GM18907 (cell line): ENCODE results near the gene HS6ST3.

ENCODE experiments used
- ATAC-seq: cut with Tn5 transposase; IDR thresholded peaks from one replicate; pipeline ENCODE4 v1.9.1; 2021; ENCODE audit warnings: mild to moderate bottlenecking, moderate library complexity; ENCODE audit not compliant: unreplicated experiment

HS6ST3 gene

DNA sequence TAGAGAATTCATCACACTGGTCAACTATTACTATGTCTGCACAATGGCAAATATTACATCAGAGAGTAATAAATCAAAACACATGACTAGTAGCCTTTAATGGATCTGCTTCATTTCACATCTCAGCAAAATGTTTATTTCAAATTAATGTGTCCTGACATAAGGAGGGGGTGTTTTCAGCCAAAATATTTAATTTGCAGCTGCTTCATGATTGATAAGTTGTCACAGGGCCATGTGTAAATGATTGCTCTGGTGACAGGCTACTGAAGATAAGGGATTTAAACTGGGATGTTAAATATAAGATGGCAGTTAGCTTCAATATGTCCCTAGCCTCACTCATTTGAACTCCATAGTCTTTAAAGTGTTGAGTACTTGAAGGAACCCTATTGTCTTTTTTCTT, 601.1 kb downstream of the HS6ST3 start:
- no peak for ATAC-seq

DNA sequence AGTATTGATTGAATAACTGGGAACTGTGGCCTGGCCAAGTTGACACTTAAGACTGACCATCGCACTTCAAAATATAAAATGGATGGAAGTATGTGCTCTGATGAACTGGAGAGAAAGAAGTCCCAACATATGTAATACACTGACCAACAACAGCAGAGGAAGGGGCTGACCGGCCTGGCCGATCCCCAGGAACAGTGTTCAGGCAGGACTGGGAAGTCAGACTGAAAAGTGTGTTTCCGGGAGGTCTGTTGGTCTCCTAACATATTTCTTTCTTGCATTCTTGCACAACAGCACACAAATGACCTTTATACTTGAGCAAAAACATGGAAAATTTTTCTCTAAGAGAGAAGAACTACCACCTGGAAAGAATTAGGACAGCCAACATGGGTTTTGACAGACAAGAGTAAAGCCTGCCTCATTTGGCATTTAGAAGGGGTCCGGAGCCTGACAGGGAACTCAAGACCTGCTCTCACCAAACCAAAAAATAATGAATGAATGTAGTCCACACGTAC, 606.5 kb downstream of the HS6ST3 start:
- no peak for ATAC-seq

DNA sequence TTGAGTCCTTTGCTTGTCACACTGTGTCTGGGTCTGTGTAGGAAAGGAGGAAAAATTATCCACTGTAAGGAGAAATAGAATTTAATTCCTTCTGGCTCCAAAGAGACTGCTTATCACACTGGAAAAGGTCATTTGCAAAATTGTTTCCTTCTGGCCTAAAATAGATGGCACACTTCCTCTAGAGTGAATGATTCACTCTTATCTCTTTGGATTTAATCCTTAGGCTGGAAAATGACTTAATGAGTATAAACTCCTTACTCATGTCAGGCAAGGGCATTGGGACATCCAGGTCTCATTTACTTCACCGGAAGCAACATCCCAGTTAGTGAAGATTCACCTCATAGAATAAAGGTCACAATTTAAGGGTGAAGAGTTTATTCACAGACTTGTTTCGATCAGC, 610.8 kb downstream of the HS6ST3 start:
- ATAC-seq = no peak

DNA sequence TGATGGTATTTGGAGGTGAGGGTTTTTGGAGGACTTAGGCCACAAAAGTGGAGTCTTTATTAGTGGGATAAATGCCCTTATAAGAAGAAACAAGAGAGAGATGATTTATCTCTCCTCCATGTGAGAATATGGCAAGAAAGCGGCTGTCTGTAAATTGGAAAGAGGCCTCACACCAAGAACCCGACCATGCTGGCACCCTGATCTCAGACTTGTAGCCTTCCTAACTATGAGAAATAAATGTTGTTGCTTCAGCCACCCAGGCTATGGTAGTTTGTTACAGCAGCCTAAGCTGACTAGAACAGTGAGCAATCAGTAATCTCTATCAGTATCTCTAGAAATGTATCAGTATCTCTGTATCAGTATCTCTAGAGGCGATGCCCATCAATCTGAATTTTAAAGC, 617.2 kb downstream of the HS6ST3 start:
- no peak for ATAC-seq

DNA sequence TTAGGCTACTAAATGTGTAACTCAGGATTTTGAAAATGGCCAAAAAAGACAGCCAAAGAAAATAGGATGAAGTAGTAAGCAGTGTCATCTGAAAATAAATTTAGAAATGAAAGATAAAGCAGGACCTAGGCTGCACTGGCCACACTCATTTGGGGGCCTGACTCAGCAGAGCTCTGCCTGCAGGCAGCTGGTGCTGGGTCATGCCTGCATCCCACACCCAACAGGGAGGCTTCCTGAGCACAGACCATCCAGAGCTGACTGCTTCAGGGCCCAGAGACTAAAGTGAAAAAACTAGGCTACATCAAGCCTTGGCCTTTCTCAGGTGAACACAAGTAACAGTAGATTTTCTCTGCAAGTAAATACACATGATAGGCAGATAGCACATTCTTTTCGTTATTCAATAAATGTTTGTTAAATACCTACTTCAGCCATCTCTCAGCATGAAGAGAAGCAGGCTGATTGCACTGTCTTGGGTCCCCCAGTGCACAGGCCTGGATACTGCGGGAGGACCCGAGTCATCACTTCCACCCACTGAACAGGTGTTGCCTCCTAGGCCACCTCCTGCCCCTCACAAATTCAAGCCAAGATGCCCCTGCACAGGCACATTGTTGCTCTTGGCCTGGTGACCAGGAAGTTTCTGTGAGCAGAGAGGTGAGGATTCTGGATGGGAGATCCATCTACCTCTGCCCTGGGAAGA, 620.4 kb downstream of the HS6ST3 start:
- ATAC-seq = no peak

DNA sequence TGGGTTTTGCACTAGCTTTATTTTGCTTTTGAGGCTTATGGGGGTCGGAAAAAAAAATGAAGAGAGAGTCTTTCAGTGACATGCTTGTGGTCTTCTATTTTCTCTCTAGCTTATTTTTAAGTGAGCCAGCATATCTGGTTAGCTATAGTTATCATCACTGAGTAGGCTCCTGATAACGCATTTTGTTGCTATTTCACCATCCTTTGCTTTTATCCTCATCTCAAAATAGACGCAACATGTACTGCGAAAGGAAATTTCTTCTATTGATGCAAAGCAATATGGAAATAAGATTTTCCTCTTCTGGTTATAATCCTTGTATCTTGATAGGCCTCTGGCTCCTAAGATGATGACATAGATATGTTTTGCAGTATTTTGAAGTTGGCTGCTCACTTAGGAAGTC, 630.5 kb downstream of the HS6ST3 start:
- no peak for ATAC-seq

DNA sequence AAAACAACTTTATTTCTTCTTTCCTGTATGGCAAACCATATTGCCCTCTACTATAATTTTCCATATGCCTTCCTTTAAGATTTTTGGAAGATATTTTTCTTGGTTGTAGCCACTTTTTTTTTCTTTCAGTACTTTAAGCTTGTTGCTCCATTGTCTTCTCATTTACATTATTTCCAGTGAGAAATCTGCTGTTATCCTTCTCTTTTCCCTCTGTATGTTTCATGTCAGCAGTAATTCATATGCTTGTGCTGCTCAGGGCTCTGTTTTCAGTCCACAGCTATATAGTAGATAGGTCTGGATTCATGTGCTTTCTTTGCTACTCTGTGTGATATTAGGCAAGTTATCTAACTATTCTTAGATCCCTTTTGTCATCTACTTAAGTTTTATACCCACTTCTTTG, 636.7 kb downstream of the HS6ST3 start:
- no peak for ATAC-seq

DNA sequence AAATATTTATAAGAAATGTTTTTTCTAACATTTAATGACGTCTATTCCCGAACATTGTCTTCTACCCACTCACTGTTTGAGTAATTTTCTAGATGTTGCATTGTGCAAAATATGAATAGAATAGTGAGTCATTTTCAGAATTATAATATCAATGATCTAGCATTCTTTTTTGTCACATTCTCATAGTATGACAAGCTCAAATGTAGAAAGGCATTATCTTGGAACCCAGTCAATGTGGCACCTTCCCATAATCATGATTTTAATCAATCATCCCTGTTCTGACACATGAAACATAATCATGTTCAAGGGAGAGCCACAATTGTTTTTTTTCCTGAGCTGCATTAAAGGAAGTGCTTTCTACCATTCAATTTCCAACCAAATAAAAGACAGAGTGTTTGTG, 638.6 kb downstream of the HS6ST3 start:
- ATAC-seq = no peak

DNA sequence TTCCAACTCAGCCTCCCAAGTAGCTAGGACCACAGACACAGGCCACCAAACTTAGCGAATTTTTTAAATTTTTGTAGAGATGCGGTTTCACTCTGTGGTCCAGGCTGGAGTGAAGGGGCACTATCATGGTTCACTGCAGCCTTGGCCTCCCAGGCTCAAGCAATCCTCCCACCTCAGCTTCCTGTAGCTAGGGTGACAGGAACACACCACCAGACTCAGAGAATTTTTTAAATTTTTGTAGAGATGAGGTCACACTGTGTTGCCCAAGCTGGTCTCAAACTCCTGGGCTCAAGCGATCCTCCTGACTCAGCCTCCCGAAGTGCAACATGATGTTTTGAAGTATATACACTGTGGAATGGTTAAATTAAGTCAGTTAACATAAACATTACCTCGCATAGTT, 640.8 kb downstream of the HS6ST3 start:
- ATAC-seq = no peak

DNA sequence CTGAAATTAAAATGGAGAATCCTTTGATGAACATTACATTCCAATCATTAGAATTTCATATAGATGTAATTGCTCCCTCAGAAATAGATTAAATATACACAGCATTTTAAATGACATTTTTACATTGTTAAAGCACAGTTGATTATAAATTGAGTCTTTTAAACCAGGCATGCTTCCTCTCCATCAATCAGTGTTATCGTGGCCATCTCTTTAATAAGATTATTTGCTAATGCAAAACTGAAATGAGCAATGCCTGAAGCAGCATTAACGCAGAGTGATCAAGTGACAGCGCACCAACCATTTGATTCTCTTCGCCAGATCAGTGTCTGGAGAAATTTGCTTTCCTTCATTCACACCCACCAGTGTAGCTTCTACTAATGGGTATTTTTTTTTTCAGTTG, 644.6 kb downstream of the HS6ST3 start:
- no peak for ATAC-seq

DNA sequence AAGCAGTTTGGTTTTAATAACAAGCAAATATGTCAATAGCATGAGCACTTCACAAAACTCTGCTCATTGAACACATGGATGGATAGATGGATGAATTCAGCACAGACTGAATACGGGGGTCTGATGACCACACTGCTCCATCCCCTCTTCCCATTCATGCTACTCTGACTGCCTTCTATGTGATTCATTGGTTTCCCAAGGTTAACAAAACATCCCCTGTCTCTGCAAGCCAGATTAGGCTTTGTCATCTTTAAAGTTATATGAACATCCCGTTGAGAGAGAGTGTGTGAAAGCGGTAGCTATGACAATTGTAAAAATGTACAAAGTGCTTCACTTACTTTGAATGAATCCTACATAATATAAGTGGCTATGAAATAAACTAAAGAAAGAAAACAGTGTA, 651.9 kb downstream of the HS6ST3 start:
- no peak for ATAC-seq

DNA sequence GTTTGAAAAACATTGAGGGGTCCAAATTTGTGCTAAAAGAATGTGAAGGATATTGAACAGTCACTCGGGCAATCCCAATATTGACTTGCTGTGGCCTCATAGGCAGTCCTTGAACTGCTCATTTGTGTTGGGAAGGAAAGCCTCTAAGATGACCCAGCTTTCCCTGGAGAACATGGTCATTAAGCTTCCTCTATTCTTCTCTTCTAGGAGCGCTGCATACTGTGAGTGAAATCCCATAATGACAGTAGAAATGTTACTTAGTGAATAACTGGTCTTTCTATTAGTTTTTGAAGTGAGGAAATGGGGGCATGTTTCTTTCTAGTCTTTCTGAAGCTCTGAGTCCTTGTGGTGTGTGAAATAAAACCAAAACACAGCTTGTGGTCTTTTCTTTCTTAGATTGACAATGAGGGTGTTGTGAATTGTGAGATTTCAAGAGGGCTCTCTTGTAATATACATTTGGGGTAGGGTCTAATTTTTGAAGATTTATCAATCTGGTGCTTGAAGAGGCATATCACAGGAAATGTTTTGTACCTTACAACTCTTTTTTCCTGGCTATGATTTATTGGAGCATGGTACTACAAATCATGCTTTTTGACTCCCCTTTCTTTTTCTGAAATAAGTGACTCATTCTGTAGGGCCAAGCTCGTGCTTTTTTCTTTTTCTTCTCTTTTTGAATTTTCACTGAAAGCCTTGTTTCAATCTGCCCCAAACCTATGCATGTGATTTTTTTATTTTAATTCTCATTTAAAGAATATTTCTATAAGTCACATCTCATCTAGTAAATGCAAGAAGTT, 653.6 kb downstream of the HS6ST3 start:
- ATAC-seq = no peak

DNA sequence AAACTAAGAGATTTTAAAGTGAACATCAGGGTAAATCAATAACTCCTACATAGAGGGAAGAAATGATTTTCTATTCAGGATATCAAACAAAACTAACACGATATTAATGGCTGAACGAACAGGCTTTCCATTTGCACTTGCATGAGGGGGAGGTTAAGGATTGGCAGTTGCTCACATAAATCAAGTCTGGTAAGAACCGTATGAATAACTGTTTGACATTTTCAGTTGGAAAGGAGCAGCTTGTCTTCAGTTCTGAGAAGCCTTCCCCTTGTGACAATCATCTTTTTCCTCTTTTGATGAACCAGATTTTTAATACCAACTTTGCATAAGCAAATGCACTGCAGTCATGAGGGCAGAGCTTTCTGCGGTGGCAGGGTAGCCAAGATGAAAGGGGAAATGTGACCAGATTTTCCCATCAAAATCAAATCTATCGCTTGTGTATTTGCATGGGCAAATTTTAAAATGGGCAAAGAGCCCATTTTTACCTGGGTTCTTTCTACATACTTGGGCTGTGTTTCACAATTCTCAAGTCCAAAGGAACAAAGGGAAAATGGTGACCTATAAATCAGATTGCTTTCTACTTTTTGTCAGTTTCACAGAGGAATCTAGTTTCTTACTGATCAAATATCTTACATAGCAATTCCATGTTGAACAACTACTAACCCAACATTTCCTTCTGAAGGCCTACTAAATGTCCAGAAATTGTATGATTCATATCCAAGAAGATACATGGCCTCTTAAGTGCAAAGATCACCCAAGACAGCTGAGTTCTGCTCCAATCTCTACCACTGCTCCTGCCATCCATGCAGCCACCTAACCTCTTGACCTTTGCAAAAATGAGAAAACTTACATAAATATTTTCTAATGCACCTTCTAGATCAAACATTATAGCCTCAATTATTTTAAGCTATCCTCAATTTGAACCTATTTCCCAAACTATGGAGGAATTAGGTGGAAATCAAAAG, 654.7 kb downstream of the HS6ST3 start:
- ATAC-seq = no peak

DNA sequence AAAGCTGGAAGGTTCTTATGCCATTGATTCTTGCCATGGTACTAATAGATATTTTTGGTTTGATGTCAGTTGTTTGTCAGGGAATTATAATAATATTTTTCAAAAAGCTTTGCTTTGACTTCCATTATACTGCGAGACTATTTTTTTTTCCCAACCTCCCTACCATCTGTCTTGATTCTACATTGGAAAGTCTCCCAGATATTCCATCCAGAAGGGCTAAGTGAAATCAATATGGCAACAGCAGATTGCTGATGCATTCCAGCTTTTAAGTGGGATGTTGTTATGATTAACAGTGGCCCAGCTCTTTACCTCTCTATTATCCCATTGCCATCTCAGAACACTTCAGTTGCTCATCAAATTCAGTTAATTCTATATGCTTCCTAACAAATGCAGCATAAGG, 657.0 kb downstream of the HS6ST3 start:
- ATAC-seq = no peak

DNA sequence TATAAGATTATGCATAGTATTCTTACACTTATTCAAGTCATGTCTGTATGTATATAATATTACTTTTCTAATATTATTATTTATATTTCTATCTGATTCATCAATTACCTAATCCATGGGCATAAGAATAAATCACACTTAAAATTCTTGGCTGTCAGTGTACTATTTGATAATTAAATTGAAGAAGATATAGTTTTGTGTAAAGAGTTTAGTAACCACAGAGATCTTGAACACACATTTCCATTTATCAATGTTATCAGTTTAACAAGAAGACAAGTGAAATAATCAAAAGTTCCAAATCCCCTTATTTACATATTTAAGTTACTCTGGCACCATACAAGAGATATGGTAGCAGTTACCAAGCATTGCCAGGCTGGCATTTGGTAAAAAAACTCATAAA, 659.9 kb downstream of the HS6ST3 start:
- no peak for ATAC-seq

DNA sequence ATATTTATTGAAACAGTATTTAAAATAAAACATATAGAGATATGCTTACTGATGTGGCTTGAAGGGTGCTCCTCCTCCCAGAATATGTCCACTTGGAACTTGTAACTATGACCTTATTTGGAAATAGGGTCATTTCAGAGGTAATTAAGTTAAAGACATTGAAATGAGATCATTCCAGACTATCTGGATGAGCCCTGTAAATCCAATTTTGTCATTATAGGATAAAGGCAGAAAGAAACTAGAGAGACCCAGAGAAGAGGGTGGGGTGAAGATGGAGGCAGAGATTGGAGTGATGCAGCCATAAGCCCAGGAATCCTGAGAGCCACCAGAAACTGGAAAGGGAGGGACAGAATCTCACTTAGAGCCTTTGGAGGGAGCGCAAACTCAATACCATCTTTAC, 661.2 kb downstream of the HS6ST3 start:
- ATAC-seq = no peak

DNA sequence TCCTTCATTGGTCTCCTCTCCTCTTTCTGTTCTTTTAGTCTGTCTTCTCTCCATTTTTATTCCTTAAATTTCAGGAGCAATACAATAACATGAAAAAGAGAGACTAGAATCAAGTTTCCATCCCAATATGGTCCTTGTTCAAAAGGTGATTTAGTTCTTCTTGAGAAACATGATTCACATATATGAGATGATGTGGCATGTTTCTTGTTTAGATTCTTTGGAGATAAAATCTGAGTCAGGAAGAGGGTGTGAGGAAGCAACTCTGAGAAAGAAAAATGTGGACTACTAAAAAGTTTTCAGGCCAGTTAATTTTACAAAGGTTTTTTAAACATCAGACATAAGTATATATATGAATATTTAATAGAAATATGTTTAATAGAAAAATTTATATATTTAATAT, 673.0 kb downstream of the HS6ST3 start:
- ATAC-seq = no peak

DNA sequence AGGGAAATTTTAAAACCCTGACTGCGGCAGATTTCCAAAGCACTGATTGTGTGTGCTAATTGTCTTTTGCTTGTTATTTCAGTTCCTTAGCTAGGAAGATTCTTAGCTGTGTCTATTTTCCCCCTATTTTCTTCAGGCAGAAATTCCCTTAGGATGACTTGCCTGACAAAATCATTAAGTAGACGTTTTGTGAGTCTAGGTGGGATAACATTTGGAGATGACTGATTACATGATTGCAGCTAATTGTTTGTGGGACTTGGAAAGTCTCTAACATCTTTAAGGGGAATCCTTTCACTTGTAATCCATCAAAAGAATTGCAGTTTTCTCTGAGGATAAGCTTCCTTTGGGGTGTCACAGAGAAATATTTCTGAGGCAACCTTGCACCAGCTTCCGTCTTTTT, 676.4 kb downstream of the HS6ST3 start:
- ATAC-seq = no peak

DNA sequence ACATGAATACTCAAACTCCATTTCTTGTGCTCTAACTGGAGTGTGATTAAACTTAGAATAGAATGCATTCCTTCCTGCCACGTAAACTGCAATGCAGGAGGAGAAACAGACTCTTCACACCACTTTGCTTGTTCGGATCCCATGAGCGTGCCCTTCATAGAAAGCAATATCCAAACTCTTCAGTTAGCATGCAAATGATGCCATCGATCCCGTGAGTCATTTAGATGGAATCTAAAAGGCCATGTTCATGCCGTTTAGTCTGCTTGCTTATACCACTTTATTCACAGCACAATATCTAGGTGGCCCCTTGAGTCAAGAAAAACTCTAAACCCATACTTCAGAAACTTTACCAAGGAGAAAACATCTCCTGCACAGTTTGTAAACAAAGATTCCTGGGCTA, 678.6 kb downstream of the HS6ST3 start:
- no peak for ATAC-seq

DNA sequence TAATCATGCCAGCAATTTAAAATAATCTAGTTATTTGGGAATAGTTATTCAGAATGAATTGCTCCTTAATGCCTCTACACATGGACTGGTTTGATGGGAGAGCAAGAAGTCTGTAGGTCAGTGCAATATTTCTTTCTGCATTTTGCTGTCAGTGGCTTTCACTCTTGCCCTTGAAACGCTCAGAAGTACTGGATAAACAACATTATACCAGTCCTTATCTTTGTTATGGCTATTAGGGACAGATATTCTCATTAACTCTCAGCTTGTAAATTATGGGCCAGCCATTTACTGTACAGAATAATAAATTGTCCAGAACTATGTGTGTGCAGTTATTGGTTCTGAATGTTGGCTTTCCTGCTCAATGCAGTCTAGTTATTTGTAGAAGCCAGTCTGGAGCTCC, 680.0 kb downstream of the HS6ST3 start:
- no peak for ATAC-seq
